Measurements from ENCODE around the gene ELMOD2. TPM values are rescaled to one million over a fixed set of nuclear protein-coding genes. Genes with fewer than 3 reads are reported as not detected.
"Not testable (repeated sequence)": the region's sequence is repeated elsewhere in the genome, so short reads cannot be mapped to it uniquely, and the experiment has no call there.

The ELMOD2 gene, protein sequence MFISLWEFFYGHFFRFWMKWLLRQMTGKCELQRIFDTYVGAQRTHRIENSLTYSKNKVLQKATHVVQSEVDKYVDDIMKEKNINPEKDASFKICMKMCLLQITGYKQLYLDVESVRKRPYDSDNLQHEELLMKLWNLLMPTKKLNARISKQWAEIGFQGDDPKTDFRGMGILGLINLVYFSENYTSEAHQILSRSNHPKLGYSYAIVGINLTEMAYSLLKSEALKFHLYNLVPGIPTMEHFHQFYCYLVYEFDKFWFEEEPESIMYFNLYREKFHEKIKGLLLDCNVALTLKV
- 20.1 TPM for polyA plus RNA-seq (2013, experiment 1 of 2)
- 23.4 TPM for polyA plus RNA-seq (2013, experiment 2 of 2)

DNA sequence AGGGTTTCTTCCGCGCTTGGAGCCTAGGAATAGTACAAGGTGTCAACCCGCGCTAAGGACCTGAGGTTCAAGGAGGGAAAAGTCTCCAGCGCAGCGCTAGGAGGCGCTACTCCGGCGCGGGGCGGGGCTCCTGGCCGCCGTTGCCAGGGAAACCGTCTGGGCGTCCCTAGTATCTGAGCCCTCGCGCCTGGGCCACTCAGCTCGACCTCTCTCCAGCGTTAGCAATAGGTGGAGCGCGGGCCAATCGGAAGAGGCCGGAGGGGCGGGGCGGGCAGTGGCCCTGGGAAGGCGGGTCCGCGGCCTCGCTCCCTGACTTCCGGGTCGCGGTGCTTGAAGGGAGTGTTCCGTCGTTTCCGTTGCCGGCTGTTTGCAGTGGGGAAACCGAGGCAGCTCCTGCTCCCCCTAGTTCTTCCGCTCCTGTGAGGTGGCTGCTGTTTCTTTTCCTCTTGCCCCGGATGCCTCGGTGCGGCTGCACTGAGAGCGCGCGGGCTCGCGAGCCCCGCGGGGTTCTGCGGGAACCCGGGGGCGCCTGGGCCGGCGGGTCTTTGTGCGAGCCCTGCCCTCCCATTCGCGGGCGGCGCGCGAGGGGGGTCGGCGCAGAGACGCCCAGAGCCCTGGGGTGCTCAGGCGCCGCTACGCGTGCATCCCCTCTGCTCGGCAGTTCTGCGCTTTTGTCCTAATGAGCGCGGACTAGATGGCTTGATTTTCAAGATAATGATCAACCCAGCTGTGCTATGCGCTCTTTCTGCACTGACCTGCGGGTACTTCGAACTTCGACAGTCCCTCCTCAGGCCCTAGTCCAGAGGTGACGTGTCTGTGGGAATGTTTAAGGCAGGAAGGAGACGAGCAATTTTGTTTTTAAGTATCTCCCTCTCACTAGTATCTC lies at the start of gene ELMOD2:
Gene ELMOD2, plus strand, starts transcription at position 312 of the 886 bp plus-strand sequence. CDS start 1,261 bp downstream, outside the sequence.
- WGBS: under 1% methylated on average over 75 of the region's 77 CpGs
- Histone ChIP-seq H3K4me3 (ENCODE audit: low read length) (peak within 1 kb of the TSS; percentile 68), H3K27ac (ENCODE audit: low read depth, low read length) (peak within 1 kb of the TSS; percentile 90), H3K9me3 (ENCODE audit: insufficient read depth, low read depth, low read length) (no peaks in the 10 kb centered on the region), H3K4me1 (ENCODE audit: insufficient read depth, low read length) (peaks cover 7% of the 10 kb centered on the region; the same call in 1 of the 2 replicates), H3K36me3 (ENCODE audit: insufficient read depth, low read length) (peaks cover 25% of the 10 kb centered on the region), H3K27me3 (ENCODE audit: insufficient read depth, low read length) (peaks cover 18% of the 10 kb centered on the region), H3K9ac (ENCODE audit: low read depth, low read length) (peak within 1 kb of the TSS; percentile 82)

DNA sequence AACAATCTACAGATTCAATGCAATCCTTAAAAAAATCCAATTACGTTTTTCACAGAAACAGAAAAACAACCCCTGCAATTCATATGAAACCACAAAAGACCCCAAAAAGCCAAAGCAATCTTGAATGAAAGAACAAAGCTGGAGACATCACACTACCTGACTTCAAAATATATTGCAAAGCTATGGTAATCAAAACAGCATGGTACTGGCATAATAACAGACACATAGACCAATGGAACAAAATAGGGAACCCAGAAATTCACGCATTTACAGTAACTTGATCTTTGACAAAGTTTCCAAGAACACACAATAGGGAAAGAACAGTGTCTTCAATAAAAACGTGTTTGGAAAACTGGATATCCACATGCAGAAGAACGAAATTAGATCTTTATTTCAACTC lies 40.5 kb upstream of the ELMOD2 start:
- Histone ChIP-seq H3K36me3 (ENCODE audit: insufficient read depth, low read length) (no peaks in the 10 kb centered on the region), H3K27ac (ENCODE audit: low read depth, low read length) (no peak overlapping the region), H3K9me3 (ENCODE audit: insufficient read depth, low read depth, low read length) (peaks cover 10% of the 10 kb centered on the region; the same call in 1 of the 2 replicates), H3K4me1 (ENCODE audit: insufficient read depth, low read length) (no peaks in the 10 kb centered on the region), H3K4me3 (ENCODE audit: low read length) (no peak overlapping the region), H3K27me3 (ENCODE audit: insufficient read depth, low read length) (no peaks in the 10 kb centered on the region), H3K9ac (ENCODE audit: low read depth, low read length) (no peak overlapping the region)
- WGBS: 96% methylated on average over 4 of the region's 4 CpGs

DNA sequence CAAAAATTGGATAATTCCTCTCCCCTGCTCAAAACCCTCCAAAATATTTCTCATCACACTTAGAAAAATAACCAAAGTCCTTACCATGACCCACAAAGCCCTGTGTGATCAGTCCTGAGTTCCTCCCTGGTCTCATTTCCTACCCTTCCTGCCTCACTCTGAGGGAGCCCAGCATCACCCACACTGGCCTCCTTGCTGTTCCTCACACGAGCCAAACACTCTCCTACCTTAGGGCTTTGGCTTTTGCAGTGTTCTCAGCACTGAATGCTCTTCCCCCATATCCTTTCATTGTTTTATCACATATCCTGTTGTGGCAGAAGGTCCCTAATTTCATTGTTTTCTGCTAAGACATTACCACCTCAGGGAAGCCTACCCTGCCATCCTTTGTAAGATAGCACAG lies 38.0 kb upstream of the ELMOD2 start:
- Histone ChIP-seq H3K9ac (ENCODE audit: low read depth, low read length) (no peak overlapping the region), H3K4me3 (ENCODE audit: low read length) (no peak overlapping the region), H3K4me1 (ENCODE audit: insufficient read depth, low read length) (no peaks in the 10 kb centered on the region), H3K27me3 (ENCODE audit: insufficient read depth, low read length) (no peaks in the 10 kb centered on the region), H3K27ac (ENCODE audit: low read depth, low read length) (no peak overlapping the region), H3K9me3 (ENCODE audit: insufficient read depth, low read depth, low read length) (peaks cover 10% of the 10 kb centered on the region; the same call in 1 of the 2 replicates), H3K36me3 (ENCODE audit: insufficient read depth, low read length) (no peaks in the 10 kb centered on the region)
- 81% methylated on average over 1 of the region's 1 CpG for WGBS

DNA sequence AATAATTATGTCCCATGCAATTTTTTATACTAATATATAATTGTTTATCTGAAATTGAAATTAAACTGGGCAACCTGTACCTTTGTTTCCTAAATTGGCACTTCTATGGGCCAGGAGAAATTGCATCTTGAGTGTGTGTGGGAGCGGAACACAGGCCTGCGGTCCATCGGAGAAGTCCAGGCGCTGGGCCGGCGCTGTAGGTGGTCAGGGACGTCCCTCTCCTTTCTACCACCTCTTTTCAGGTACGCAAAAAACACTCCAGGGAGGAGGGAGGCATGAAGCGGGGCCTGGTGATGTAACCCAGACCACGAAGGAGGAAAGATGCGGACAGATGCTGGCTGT lies 26.6 kb upstream of the ELMOD2 start:
- Histone ChIP-seq H3K4me3 (ENCODE audit: low read length) (peak overlapping the region; percentile 63), H3K9ac (ENCODE audit: low read depth, low read length) (peak overlapping the region; percentile 37; the same call in 1 of the 2 replicates), H3K27me3 (ENCODE audit: insufficient read depth, low read length) (peaks cover 69% of the 10 kb centered on the region), H3K36me3 (ENCODE audit: insufficient read depth, low read length) (no peaks in the 10 kb centered on the region), H3K27ac (ENCODE audit: low read depth, low read length) (no peak overlapping the region), H3K9me3 (ENCODE audit: insufficient read depth, low read depth, low read length) (no peaks in the 10 kb centered on the region), H3K4me1 (ENCODE audit: insufficient read depth, low read length) (no peaks in the 10 kb centered on the region)
- 43% methylated on average over 8 of the region's 11 CpGs for WGBS

DNA sequence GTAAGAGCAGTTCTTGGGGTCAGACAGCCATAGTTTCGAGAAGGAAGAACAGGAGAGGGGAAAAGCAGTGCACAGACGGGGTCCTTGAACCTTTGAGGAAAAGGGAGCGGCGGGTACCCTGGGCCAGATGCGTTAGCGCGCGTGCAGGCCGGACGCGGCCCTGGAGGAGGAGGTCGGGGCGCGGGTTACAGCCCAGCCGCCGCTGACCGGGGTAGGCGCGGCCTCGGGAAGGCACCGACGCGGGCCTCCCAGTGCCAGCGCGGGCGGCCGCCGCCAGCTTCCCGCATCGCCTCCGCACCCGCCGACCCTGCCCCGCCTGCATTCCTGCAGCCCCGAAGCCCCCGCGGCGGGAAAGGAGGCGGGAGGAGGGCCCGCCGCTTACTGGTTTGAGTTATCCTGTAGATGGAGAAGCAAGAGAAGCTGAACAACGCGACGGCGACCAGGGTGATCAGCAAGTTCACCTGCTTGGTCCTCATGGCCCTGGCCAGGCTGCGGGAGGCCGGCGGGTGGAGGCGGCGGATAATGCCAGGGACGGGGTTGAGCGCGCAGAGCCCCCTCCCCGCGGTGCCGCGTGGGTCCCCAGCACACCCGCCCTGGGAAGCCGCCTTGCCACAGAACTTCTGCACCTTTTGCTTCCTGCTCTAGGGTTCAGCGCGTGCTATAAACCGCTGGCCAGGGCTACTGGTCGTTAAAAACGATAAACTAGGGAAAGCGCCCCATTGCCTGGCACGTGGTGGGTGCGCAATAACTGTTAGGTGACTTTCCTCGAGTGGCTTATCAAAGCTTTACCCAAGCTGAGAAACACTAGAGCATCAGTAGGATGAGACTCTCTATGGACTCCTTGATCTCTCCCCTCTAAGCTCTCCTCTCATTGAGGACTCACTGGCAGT lies 26.0 kb upstream of the ELMOD2 start, which contains the start of gene MGAT4D:
Gene MGAT4D, minus strand, starts transcription at position 547 of the 890 bp plus-strand sequence. Its CDS starts 71 bp downstream, at position 476.
- 12% methylated on average over 68 of the region's 68 CpGs for WGBS
- Histone ChIP-seq H3K36me3 (ENCODE audit: insufficient read depth, low read length) (no peaks in the 10 kb centered on the region), H3K4me1 (ENCODE audit: insufficient read depth, low read length) (no peaks in the 10 kb centered on the region), H3K9me3 (ENCODE audit: insufficient read depth, low read depth, low read length) (no peaks in the 10 kb centered on the region), H3K4me3 (ENCODE audit: low read length) (peak within 1 kb of the TSS; percentile 63), H3K9ac (ENCODE audit: low read depth, low read length) (peak within 1 kb of the TSS; percentile 37; the same call in 1 of the 2 replicates), H3K27me3 (ENCODE audit: insufficient read depth, low read length) (peaks cover 71% of the 10 kb centered on the region), H3K27ac (ENCODE audit: low read depth, low read length) (no peak within 1 kb of the TSS)

DNA sequence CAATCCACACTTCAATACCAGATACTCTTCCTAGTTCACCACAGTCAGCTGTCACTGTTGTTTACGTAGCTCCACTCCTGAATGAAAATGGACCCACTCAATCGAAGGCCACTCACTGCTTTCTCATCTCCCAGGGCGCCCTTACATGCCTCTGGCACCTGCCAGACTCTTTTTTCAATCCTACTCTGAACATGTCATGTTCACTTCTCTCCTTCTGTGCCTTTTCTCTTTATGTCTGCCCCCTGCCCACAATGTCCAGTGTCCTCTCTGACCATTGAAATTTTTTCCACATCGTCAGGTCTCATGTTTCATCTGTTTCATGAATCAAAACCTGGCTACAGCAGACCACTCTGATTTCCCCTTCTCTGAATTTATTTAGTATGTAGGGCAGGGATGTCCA lies 24.6 kb upstream of the ELMOD2 start:
- Histone ChIP-seq H3K27me3 (ENCODE audit: insufficient read depth, low read length) (peaks cover 74% of the 10 kb centered on the region), H3K36me3 (ENCODE audit: insufficient read depth, low read length) (no peaks in the 10 kb centered on the region), H3K4me3 (ENCODE audit: low read length) (no peak overlapping the region), H3K4me1 (ENCODE audit: insufficient read depth, low read length) (no peaks in the 10 kb centered on the region), H3K27ac (ENCODE audit: low read depth, low read length) (no peak overlapping the region), H3K9ac (ENCODE audit: low read depth, low read length) (no peak overlapping the region), H3K9me3 (ENCODE audit: insufficient read depth, low read depth, low read length) (no peaks in the 10 kb centered on the region)
- 87% methylated on average over 4 of the region's 4 CpGs for WGBS

DNA sequence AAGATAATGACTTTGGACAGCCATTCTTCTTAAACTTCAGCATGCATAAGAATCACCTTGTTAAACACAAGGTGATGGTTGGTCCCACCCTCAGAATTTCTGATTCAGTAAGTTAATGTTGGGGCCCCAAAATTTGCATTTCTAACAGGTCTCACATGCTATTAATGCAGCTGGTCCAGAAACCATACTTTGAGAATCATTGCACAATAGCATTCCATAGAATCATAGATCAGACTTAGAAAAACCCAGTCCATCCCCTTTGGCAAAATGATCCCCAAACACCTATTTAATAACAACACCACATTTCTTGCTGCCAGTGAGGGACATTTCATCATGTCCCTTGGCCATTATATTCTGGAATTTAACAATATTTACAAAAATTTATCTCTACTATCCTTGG lies 19.7 kb upstream of the ELMOD2 start:
- Histone ChIP-seq H3K36me3 (ENCODE audit: insufficient read depth, low read length) (no peaks in the 10 kb centered on the region), H3K9me3 (ENCODE audit: insufficient read depth, low read depth, low read length) (peaks cover 6% of the 10 kb centered on the region), H3K4me1 (ENCODE audit: insufficient read depth, low read length) (no peaks in the 10 kb centered on the region), H3K27ac (ENCODE audit: low read depth, low read length) (no peak overlapping the region), H3K27me3 (ENCODE audit: insufficient read depth, low read length) (peaks cover 35% of the 10 kb centered on the region), H3K9ac (ENCODE audit: low read depth, low read length) (no peak overlapping the region), H3K4me3 (ENCODE audit: low read length) (no peak overlapping the region)

DNA sequence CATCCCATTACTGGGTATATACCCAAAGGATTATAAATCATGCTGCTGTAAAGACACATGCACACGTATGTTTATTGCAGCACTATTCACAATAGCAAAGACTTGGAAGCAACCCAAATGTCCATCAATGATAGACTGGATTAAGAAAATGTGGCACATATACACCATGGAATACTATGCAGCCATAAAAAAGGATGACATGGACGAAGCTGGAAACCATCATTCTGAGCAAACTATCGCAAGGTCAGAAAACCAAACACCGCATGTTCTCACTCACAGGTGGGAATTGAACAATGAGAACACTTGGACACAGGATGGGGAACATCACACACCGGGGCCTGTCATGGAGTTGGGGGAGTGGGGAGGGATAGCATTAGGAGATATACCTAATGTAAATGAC lies 10.2 kb upstream of the ELMOD2 start:
- H3K4me3 ChIP-seq (ENCODE audit: low read length); H3K27ac ChIP-seq (ENCODE audit: low read depth, low read length); H3K27me3 ChIP-seq (ENCODE audit: insufficient read depth, low read length); H3K36me3 ChIP-seq (ENCODE audit: insufficient read depth, low read length); H3K4me1 ChIP-seq (ENCODE audit: insufficient read depth, low read length); H3K9ac ChIP-seq (ENCODE audit: low read depth, low read length); H3K9me3 ChIP-seq (ENCODE audit: insufficient read depth, low read depth, low read length): not testable (repeated sequence)
- 97% methylated on average over 4 of the region's 5 CpGs for WGBS

DNA sequence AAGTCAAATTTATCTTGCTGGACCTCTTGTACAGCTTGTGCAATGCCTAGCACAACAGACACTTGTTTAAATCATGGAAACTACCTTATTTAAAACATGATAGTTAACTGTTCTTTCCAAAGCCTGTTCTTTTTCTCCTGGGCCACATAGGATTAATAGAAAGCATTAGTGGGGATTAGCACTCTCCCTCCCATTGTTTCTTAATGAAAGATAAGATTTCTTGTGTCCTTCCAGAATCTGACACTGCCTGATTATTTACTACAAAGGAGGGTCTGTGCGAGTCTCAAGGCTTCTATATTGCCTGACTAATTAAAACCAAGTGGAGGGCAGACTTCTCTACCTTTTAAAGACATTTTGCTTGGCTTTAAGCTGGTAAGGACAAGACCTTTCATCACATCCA lies 8.5 kb upstream of the ELMOD2 start:
- no peak overlapping the region for H3K9ac ChIP-seq (ENCODE audit: low read depth, low read length)
- H3K4me1 ChIP-seq (ENCODE audit: insufficient read depth, low read length): peaks cover 10% of the 10 kb centered on the region; the same call in 1 of the 2 replicates
- H3K27ac ChIP-seq (ENCODE audit: low read depth, low read length): no peak overlapping the region
- no peaks in the 10 kb centered on the region for H3K9me3 ChIP-seq (ENCODE audit: insufficient read depth, low read depth, low read length)
- H3K4me3 ChIP-seq (ENCODE audit: low read length): no peak overlapping the region
- H3K36me3 ChIP-seq (ENCODE audit: insufficient read depth, low read length): no peaks in the 10 kb centered on the region
- H3K27me3 ChIP-seq (ENCODE audit: insufficient read depth, low read length): no peaks in the 10 kb centered on the region
- WGBS: 0% methylated on average over 1 of the region's 1 CpG

DNA sequence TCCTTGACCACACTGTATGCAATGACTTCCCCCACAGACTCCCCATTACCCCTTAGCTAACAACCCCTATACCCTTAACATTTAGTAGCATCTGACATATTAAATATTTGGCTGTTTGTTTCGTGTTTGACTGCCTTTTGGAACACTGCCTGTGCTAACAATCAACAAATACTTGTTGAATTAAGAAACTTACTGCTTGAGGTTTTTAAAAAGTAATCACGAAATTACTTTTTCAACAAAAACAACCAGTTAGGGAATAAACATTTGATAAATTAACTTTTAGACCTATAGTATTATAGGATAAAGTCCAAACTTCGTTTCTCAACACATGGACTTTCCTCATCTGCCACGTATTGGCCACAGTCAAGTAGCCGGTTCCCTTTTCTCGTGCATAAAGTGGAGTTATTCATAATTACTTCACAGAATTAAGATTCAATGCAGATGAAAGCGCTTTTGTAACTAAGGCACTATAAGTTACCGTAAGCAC lies 555 bp upstream of the ELMOD2 start:
- Histone ChIP-seq H3K9ac (ENCODE audit: low read depth, low read length) (no peak overlapping the region), H3K4me3 (ENCODE audit: low read length) (peak overlapping the region; percentile 33), H3K36me3 (ENCODE audit: insufficient read depth, low read length) (peaks cover 18% of the 10 kb centered on the region), H3K27me3 (ENCODE audit: insufficient read depth, low read length) (peaks cover 18% of the 10 kb centered on the region), H3K9me3 (ENCODE audit: insufficient read depth, low read depth, low read length) (no peaks in the 10 kb centered on the region), H3K4me1 (ENCODE audit: insufficient read depth, low read length) (peaks cover 7% of the 10 kb centered on the region; the same call in 1 of the 2 replicates), H3K27ac (ENCODE audit: low read depth, low read length) (no peak overlapping the region)
- WGBS: 59% methylated on average over 6 of the region's 8 CpGs

All from HUES64 (cell line).